ENCODE data around the gene LAMB1. TPM values are rescaled to one million over a fixed set of nuclear protein-coding genes. Genes with fewer than 3 reads are reported as not detected.

LAMB1 gene
- total RNA-seq, 1 experiment from 2014 or later: 101 TPM

- peaks cover 21% of the 10 kb centered on the region for H3K4me1 Mint-ChIP-seq
- CTCF ChIA-PET: no interaction called here
- H3K27me3 Mint-ChIP-seq (ENCODE audit: low read depth): peaks cover 59% of the 10 kb centered on the region
- H3K9me3 Mint-ChIP-seq: no peaks in the 10 kb centered on the region
- no peak overlapping the region for H3K27ac Mint-ChIP-seq
- POLR2A ChIA-PET: no interaction called here
- no peak for ATAC-seq
- DNase-seq (ENCODE audit: low spot score): no peak
- TF ChIP-seq SMAD4 (CRISPR knock-in tag; IDR thresholded peaks at IDR 0.05) (no peak), ZNF396 (CRISPR knock-in tag; IDR thresholded peaks at IDR 0.05; ENCODE audit: borderline replicate concordance) (no peak), PRDM15 (CRISPR knock-in tag; IDR thresholded peaks at IDR 0.05) (no peak), MYBL2 (CRISPR knock-in tag; IDR thresholded peaks at IDR 0.05) (no peak), MAX (CRISPR knock-in tag; IDR thresholded peaks at IDR 0.05) (no peak), KAT7 (CRISPR knock-in tag; IDR thresholded peaks at IDR 0.05; ENCODE audit: borderline replicate concordance) (no peak), EMX1 (CRISPR knock-in tag; IDR thresholded peaks at IDR 0.05) (no peak), USF2 (CRISPR knock-in tag; IDR thresholded peaks at IDR 0.05) (no peak), PREB (CRISPR knock-in tag; IDR thresholded peaks at IDR 0.05; ENCODE audit: borderline replicate concordance) (no peak), ZNF423 (CRISPR knock-in tag; IDR thresholded peaks at IDR 0.05) (no peak), ZNF263 (CRISPR knock-in tag; IDR thresholded peaks at IDR 0.05; ENCODE audit: low read depth) (no peak), AFF4 (CRISPR knock-in tag; IDR thresholded peaks at IDR 0.05; ENCODE audit: borderline replicate concordance) (no peak), ZNF532 (CRISPR knock-in tag; IDR thresholded peaks at IDR 0.05; ENCODE audit: borderline replicate concordance) (no peak), GTF2I (CRISPR knock-in tag; conservative IDR thresholded peaks at IDR 0.05) (no peak)
- H3K36me3 Mint-ChIP-seq: no peaks in the 10 kb centered on the region
- H3K4me3 Mint-ChIP-seq: no peak overlapping the region
Measured at GRCh38 chr7:108008240-108008639, 5.3 kb upstream of the LAMB1 start.
